ENCODE measurements around the gene CLEC11A. TPM values are rescaled to one million over a fixed set of nuclear protein-coding genes. Genes with fewer than 3 reads are reported as not detected.
"Not testable (repeated sequence)": the region's sequence is repeated elsewhere in the genome, so short reads cannot be mapped to it uniquely, and the experiment has no call there.

CLEC11A gene
- total RNA-seq, 1 donor = 23.5 TPM

- Histone ChIP-seq H3K27ac (ENCODE audit: low read depth, low read length) (no peak overlapping the region), H3K79me2 (ENCODE audit: insufficient read depth, low read length) (no peaks in the 10 kb centered on the region), H3K27me3 (ENCODE audit: insufficient read depth, low read length) (no peaks in the 10 kb centered on the region), H2AFZ (ENCODE audit: low read length) (no peak overlapping the region), H3K36me3 (ENCODE audit: insufficient read depth, low read length) (no peaks in the 10 kb centered on the region), H4K20me1 (ENCODE audit: insufficient read depth, low read length) (no peaks in the 10 kb centered on the region), H3K4me1 (ENCODE audit: insufficient read depth, low read length) (no peaks in the 10 kb centered on the region), H3K4me3 (ENCODE audit: insufficient read depth, low read length) (no peak overlapping the region), H3K9me3 (ENCODE audit: low read depth, low read length) (no peaks in the 10 kb centered on the region), H3K4me2 (ENCODE audit: insufficient read depth, low read length) (no peak overlapping the region)
- no peak for TF ChIP-seq CTCF (IDR thresholded peaks at IDR 0.05; ENCODE audit: extremely low read depth, low read depth, low read length)
- DNase-seq (ENCODE audit: insufficient read length, low spot score, missing footprints) = peak; percentile 90
Measured at GRCh38 chr19:50759886-50760285, 36.7 kb downstream of the CLEC11A start.

- not testable (repeated sequence) for H2AFZ ChIP-seq (ENCODE audit: low read length); H3K36me3 ChIP-seq (ENCODE audit: insufficient read depth, low read length); H3K4me2 ChIP-seq (ENCODE audit: insufficient read depth, low read length); H3K27me3 ChIP-seq (ENCODE audit: insufficient read depth, low read length); H3K9me3 ChIP-seq (ENCODE audit: low read depth, low read length); H3K79me2 ChIP-seq (ENCODE audit: insufficient read depth, low read length); H3K4me1 ChIP-seq (ENCODE audit: insufficient read depth, low read length); H3K4me3 ChIP-seq (ENCODE audit: insufficient read depth, low read length); H4K20me1 ChIP-seq (ENCODE audit: insufficient read depth, low read length); H3K27ac ChIP-seq (ENCODE audit: low read depth, low read length); DNase-seq (ENCODE audit: insufficient read length, low spot score, missing footprints)
Measured at GRCh38 chr19:50761501-50761900, 38.3 kb downstream of the CLEC11A start.

GRCh38 chr19:50763521-50763920 lies 40.4 kb downstream of the CLEC11A start:
- not testable (repeated sequence) for H4K20me1 ChIP-seq (ENCODE audit: insufficient read depth, low read length); H3K4me1 ChIP-seq (ENCODE audit: insufficient read depth, low read length); H3K4me2 ChIP-seq (ENCODE audit: insufficient read depth, low read length)

GRCh38 chr19:50764409-50764808 lies 41.2 kb downstream of the CLEC11A start:
- Histone ChIP-seq H3K4me1 (ENCODE audit: insufficient read depth, low read length) (no peaks in the 10 kb centered on the region), H4K20me1 (ENCODE audit: insufficient read depth, low read length) (no peaks in the 10 kb centered on the region), H3K9me3 (ENCODE audit: low read depth, low read length) (no peaks in the 10 kb centered on the region), H3K36me3 (ENCODE audit: insufficient read depth, low read length) (no peaks in the 10 kb centered on the region), H3K27ac (ENCODE audit: low read depth, low read length) (no peak overlapping the region), H2AFZ (ENCODE audit: low read length) (no peak overlapping the region), H3K4me3 (ENCODE audit: insufficient read depth, low read length) (no peak overlapping the region), H3K4me2 (ENCODE audit: insufficient read depth, low read length) (no peak overlapping the region), H3K27me3 (ENCODE audit: insufficient read depth, low read length) (no peaks in the 10 kb centered on the region), H3K79me2 (ENCODE audit: insufficient read depth, low read length) (no peaks in the 10 kb centered on the region)
- TF ChIP-seq CTCF (IDR thresholded peaks at IDR 0.05; ENCODE audit: extremely low read depth, low read depth, low read length) = no peak
- no peak for DNase-seq (ENCODE audit: insufficient read length, low spot score, missing footprints)

More at GRCh38 chr19:50763521-50763920, 40.4 kb downstream of the CLEC11A start:
- H2AFZ ChIP-seq (ENCODE audit: low read length); H3K9me3 ChIP-seq (ENCODE audit: low read depth, low read length); DNase-seq (ENCODE audit: insufficient read length, low spot score, missing footprints); H3K79me2 ChIP-seq (ENCODE audit: insufficient read depth, low read length); H3K27ac ChIP-seq (ENCODE audit: low read depth, low read length); H3K4me3 ChIP-seq (ENCODE audit: insufficient read depth, low read length); H3K27me3 ChIP-seq (ENCODE audit: insufficient read depth, low read length); H3K36me3 ChIP-seq (ENCODE audit: insufficient read depth, low read length): not testable (repeated sequence)

GRCh38 chr19:50766746-50767145 lies 43.6 kb downstream of the CLEC11A start:
- not testable (repeated sequence) for H3K4me2 ChIP-seq (ENCODE audit: insufficient read depth, low read length); H3K4me3 ChIP-seq (ENCODE audit: insufficient read depth, low read length); DNase-seq (ENCODE audit: insufficient read length, low spot score, missing footprints); H3K27me3 ChIP-seq (ENCODE audit: insufficient read depth, low read length); H2AFZ ChIP-seq (ENCODE audit: low read length); H3K27ac ChIP-seq (ENCODE audit: low read depth, low read length); H3K4me1 ChIP-seq (ENCODE audit: insufficient read depth, low read length); H4K20me1 ChIP-seq (ENCODE audit: insufficient read depth, low read length); H3K79me2 ChIP-seq (ENCODE audit: insufficient read depth, low read length); H3K9me3 ChIP-seq (ENCODE audit: low read depth, low read length); H3K36me3 ChIP-seq (ENCODE audit: insufficient read depth, low read length)

GRCh38 chr19:50767263-50767662 lies 44.1 kb downstream of the CLEC11A start:
- not testable (repeated sequence) for H3K4me2 ChIP-seq (ENCODE audit: insufficient read depth, low read length); H4K20me1 ChIP-seq (ENCODE audit: insufficient read depth, low read length); H3K4me3 ChIP-seq (ENCODE audit: insufficient read depth, low read length); H3K4me1 ChIP-seq (ENCODE audit: insufficient read depth, low read length); H3K79me2 ChIP-seq (ENCODE audit: insufficient read depth, low read length); H3K9me3 ChIP-seq (ENCODE audit: low read depth, low read length); H3K36me3 ChIP-seq (ENCODE audit: insufficient read depth, low read length); H3K27me3 ChIP-seq (ENCODE audit: insufficient read depth, low read length); H2AFZ ChIP-seq (ENCODE audit: low read length); DNase-seq (ENCODE audit: insufficient read length, low spot score, missing footprints); H3K27ac ChIP-seq (ENCODE audit: low read depth, low read length)
